ENCODE results near the gene RNF227. TPM values are rescaled to one million over a fixed set of nuclear protein-coding genes. Genes with fewer than 3 reads are reported as not detected.
"Not testable (repeated sequence)": the region's sequence is repeated elsewhere in the genome, so short reads cannot be mapped to it uniquely, and the experiment has no call there.

The RNF227 gene
- total RNA-seq (1 to 10 TPM; 3.8 to 4.7 TPM), polyA plus RNA-seq (ENCODE audit: insufficient read length in 2 of 2) (1 to 10 TPM; 6.0 to 6.7 TPM)
- long read RNA-seq, donor 1, transcript RNF227-202 (1 exons, 2,618 nt) = major isoform, 8 of 12 reads
- long read RNA-seq, donor 1, partial matches to known transcripts = 0 of 12 reads
- long read RNA-seq, donor 1, other reads (novel, unspliced or antisense) = 0 of 12 reads
- long read RNA-seq, donor 2, partial matches to known transcripts = 0 of 1 reads
- long read RNA-seq, donor 2, other reads (novel, unspliced or antisense) = 0 of 1 reads
- long read RNA-seq, donor 3, partial matches to known transcripts = 0 of 6 reads
- long read RNA-seq, donor 3, other reads (novel, unspliced or antisense) = 0 of 6 reads
- long read RNA-seq, donor 4, partial matches to known transcripts = 0 of 5 reads
- long read RNA-seq, donor 4, other reads (novel, unspliced or antisense) = 0 of 5 reads

- peaks cover 21% of the 10 kb centered on the region for H3K4me1 ChIP-seq (ENCODE audit: control insufficient read depth, insufficient read depth, low read length)
- H3K36me3 ChIP-seq (ENCODE audit: control insufficient read depth, insufficient read depth, low read length) = peaks cover 17% of the 10 kb centered on the region
- DNase-seq (ENCODE audit: low read depth in 4 of 6, low spot score in 6 of 6) = peak; percentile 89 to 99 (median 92)
- under 1% methylated on average over 93 of the region's 100 CpGs for WGBS (ENCODE audit: insufficient coverage)
- H3K27ac ChIP-seq (ENCODE audit: low read depth, low read length) = peak within 1 kb of the TSS; percentile 96
- peak within 1 kb of the TSS; percentile 71 for H3K4me3 ChIP-seq (ENCODE audit: low read depth, low read length)
- no peaks in the 10 kb centered on the region for H3K9me3 ChIP-seq (ENCODE audit: control insufficient read depth, insufficient read depth, low read length)
- no peaks in the 10 kb centered on the region for H3K27me3 ChIP-seq (ENCODE audit: control insufficient read depth, insufficient read depth, low read length)
These were observed at the start of gene RNF227 for GRCh38 chr17:7915611-7916384. Gene RNF227, minus strand, starts transcription at chr17:7916289. Its CDS starts 94 bp downstream, at chr17:7916195.

GRCh38 chr17:7961421-7961820 lies 45.3 kb upstream of the RNF227 start:
- Histone ChIP-seq H3K9me3 (ENCODE audit: control insufficient read depth, insufficient read depth, low read length) (no peaks in the 10 kb centered on the region), H3K27me3 (ENCODE audit: control insufficient read depth, insufficient read depth, low read length) (no peaks in the 10 kb centered on the region), H3K27ac (ENCODE audit: low read depth, low read length) (no peak overlapping the region), H3K36me3 (ENCODE audit: control insufficient read depth, insufficient read depth, low read length) (no peaks in the 10 kb centered on the region), H3K4me1 (ENCODE audit: control insufficient read depth, insufficient read depth, low read length) (no peaks in the 10 kb centered on the region), H3K4me3 (ENCODE audit: low read depth, low read length) (no peak overlapping the region)
- WGBS (ENCODE audit: insufficient coverage) = no CpG with 5 or more reads among the region's 2 CpGs
- DNase-seq (ENCODE audit: low read depth in 4 of 6, low spot score in 6 of 6) = no peak

GRCh38 chr17:7959503-7960253 lies 43.6 kb upstream of the RNF227 start:
- Histone ChIP-seq H3K27me3 (ENCODE audit: control insufficient read depth, insufficient read depth, low read length) (no peaks in the 10 kb centered on the region), H3K36me3 (ENCODE audit: control insufficient read depth, insufficient read depth, low read length) (no peaks in the 10 kb centered on the region), H3K4me3 (ENCODE audit: low read depth, low read length) (no peak overlapping the region), H3K9me3 (ENCODE audit: control insufficient read depth, insufficient read depth, low read length) (no peaks in the 10 kb centered on the region), H3K4me1 (ENCODE audit: control insufficient read depth, insufficient read depth, low read length) (no peaks in the 10 kb centered on the region), H3K27ac (ENCODE audit: low read depth, low read length) (no peak overlapping the region)
- no peak for DNase-seq (ENCODE audit: low read depth in 4 of 6, low spot score in 6 of 6)
- 93% methylated on average over 4 of the region's 9 CpGs for WGBS (ENCODE audit: insufficient coverage)

GRCh38 chr17:7956228-7956965 lies 40.3 kb upstream of the RNF227 start:
- DNase-seq (ENCODE audit: low read depth in 4 of 6, low spot score in 6 of 6) = peak in 1 of 6 donors; percentile 40
- H3K27me3 ChIP-seq (ENCODE audit: control insufficient read depth, insufficient read depth, low read length) = no peaks in the 10 kb centered on the region
- H3K4me3 ChIP-seq (ENCODE audit: low read depth, low read length) = no peak overlapping the region
- no peaks in the 10 kb centered on the region for H3K9me3 ChIP-seq (ENCODE audit: control insufficient read depth, insufficient read depth, low read length)
- no peaks in the 10 kb centered on the region for H3K36me3 ChIP-seq (ENCODE audit: control insufficient read depth, insufficient read depth, low read length)
- H3K4me1 ChIP-seq (ENCODE audit: control insufficient read depth, insufficient read depth, low read length) = no peaks in the 10 kb centered on the region
- H3K27ac ChIP-seq (ENCODE audit: low read depth, low read length) = no peak overlapping the region
- 80% methylated on average over 3 of the region's 11 CpGs for WGBS (ENCODE audit: insufficient coverage)

GRCh38 chr17:7955414-7956227 lies 39.5 kb upstream of the RNF227 start:
- no peaks in the 10 kb centered on the region for H3K9me3 ChIP-seq (ENCODE audit: control insufficient read depth, insufficient read depth, low read length)
- peak in 2 of 6 donors; percentile 9 to 42 for DNase-seq (ENCODE audit: low read depth in 4 of 6, low spot score in 6 of 6)
- H3K27ac ChIP-seq (ENCODE audit: low read depth, low read length) = no peak overlapping the region
- no peaks in the 10 kb centered on the region for H3K36me3 ChIP-seq (ENCODE audit: control insufficient read depth, insufficient read depth, low read length)
- WGBS (ENCODE audit: insufficient coverage) = 39% methylated on average over 5 of the region's 13 CpGs
- H3K27me3 ChIP-seq (ENCODE audit: control insufficient read depth, insufficient read depth, low read length) = no peaks in the 10 kb centered on the region
- no peak overlapping the region for H3K4me3 ChIP-seq (ENCODE audit: low read depth, low read length)
- H3K4me1 ChIP-seq (ENCODE audit: control insufficient read depth, insufficient read depth, low read length) = no peaks in the 10 kb centered on the region

GRCh38 chr17:7953266-7953665 lies 37.2 kb upstream of the RNF227 start:
- H3K9me3 ChIP-seq (ENCODE audit: control insufficient read depth, insufficient read depth, low read length); H3K27ac ChIP-seq (ENCODE audit: low read depth, low read length); H3K4me3 ChIP-seq (ENCODE audit: low read depth, low read length); DNase-seq (ENCODE audit: low read depth in 4 of 6, low spot score in 6 of 6); H3K4me1 ChIP-seq (ENCODE audit: control insufficient read depth, insufficient read depth, low read length); H3K27me3 ChIP-seq (ENCODE audit: control insufficient read depth, insufficient read depth, low read length): not testable (repeated sequence)
- H3K36me3 ChIP-seq (ENCODE audit: control insufficient read depth, insufficient read depth, low read length) = peaks cover 12% of the 10 kb centered on the region
- WGBS (ENCODE audit: insufficient coverage) = 81% methylated on average over 13 of the region's 13 CpGs

GRCh38 chr17:7951143-7951792 lies 35.2 kb upstream of the RNF227 start:
- no peak for DNase-seq (ENCODE audit: low read depth in 4 of 6, low spot score in 6 of 6)
- Histone ChIP-seq H3K36me3 (ENCODE audit: control insufficient read depth, insufficient read depth, low read length) (peaks cover 31% of the 10 kb centered on the region), H3K4me3 (ENCODE audit: low read depth, low read length) (no peak overlapping the region), H3K27ac (ENCODE audit: low read depth, low read length) (no peak overlapping the region), H3K27me3 (ENCODE audit: control insufficient read depth, insufficient read depth, low read length) (no peaks in the 10 kb centered on the region), H3K4me1 (ENCODE audit: control insufficient read depth, insufficient read depth, low read length) (no peaks in the 10 kb centered on the region), H3K9me3 (ENCODE audit: control insufficient read depth, insufficient read depth, low read length) (no peaks in the 10 kb centered on the region)
- 90% methylated on average over 2 of the region's 5 CpGs for WGBS (ENCODE audit: insufficient coverage)

GRCh38 chr17:7950578-7950977 lies 34.5 kb upstream of the RNF227 start:
- H3K4me1 ChIP-seq (ENCODE audit: control insufficient read depth, insufficient read depth, low read length) = no peaks in the 10 kb centered on the region
- no peak overlapping the region for H3K4me3 ChIP-seq (ENCODE audit: low read depth, low read length)
- H3K36me3 ChIP-seq (ENCODE audit: control insufficient read depth, insufficient read depth, low read length) = peaks cover 37% of the 10 kb centered on the region
- DNase-seq (ENCODE audit: low read depth in 4 of 6, low spot score in 6 of 6) = no peak
- WGBS (ENCODE audit: insufficient coverage) = no CpG with 5 or more reads among the region's 3 CpGs
- no peaks in the 10 kb centered on the region for H3K9me3 ChIP-seq (ENCODE audit: control insufficient read depth, insufficient read depth, low read length)
- no peaks in the 10 kb centered on the region for H3K27me3 ChIP-seq (ENCODE audit: control insufficient read depth, insufficient read depth, low read length)
- no peak overlapping the region for H3K27ac ChIP-seq (ENCODE audit: low read depth, low read length)

Data from spinal cord (tissue), 10 donors.